ENCODE data around the gene UBALD2. TPM values are rescaled to one million over a fixed set of nuclear protein-coding genes. Genes with fewer than 3 reads are reported as not detected.

Gene UBALD2
- total RNA-seq, 4 donors from 2014 or later = 24.8 to 42.7 (median 35.6) TPM

GRCh38 chr17:76232342-76232741 is 32.8 kb upstream of the UBALD2 start:
- no peaks in the 10 kb centered on the region for H3K9me3 ChIP-seq
- H3K27me3 ChIP-seq = no peaks in the 10 kb centered on the region
- TF ChIP-seq POLR2A (IDR thresholded peaks at IDR 0.05) (no peak), CTCF (IDR thresholded peaks at IDR 0.05) (no peak), POLR2AphosphoS5 (IDR thresholded peaks at IDR 0.05) (no peak), EP300 (IDR thresholded peaks at IDR 0.05) (no peak)
- no peak overlapping the region for H3K27ac ChIP-seq
- no peak for DNase-seq (ENCODE audit: low spot score in 2 of 2)
- H3K4me3 ChIP-seq = no peak overlapping the region
- no peaks in the 10 kb centered on the region for H3K36me3 ChIP-seq
- no peaks in the 10 kb centered on the region for H3K4me1 ChIP-seq
- 61% methylated on average over 2 of the region's 2 CpGs for WGBS

GRCh38 chr17:76233588-76234353 is 31.4 kb upstream of the UBALD2 start:
- H3K9me3 ChIP-seq = no peaks in the 10 kb centered on the region
- H3K27me3 ChIP-seq = peaks cover under 1% of the 10 kb centered on the region
- no peak overlapping the region for H3K27ac ChIP-seq
- 93% methylated on average over 6 of the region's 6 CpGs for WGBS
- DNase-seq (ENCODE audit: low spot score in 2 of 2) = no peak
- H3K4me3 ChIP-seq = no peak overlapping the region
- H3K36me3 ChIP-seq = no peaks in the 10 kb centered on the region
- no peaks in the 10 kb centered on the region for H3K4me1 ChIP-seq
- TF ChIP-seq CTCF (IDR thresholded peaks at IDR 0.05) (no peak), POLR2AphosphoS5 (IDR thresholded peaks at IDR 0.05) (no peak), EP300 (IDR thresholded peaks at IDR 0.05) (no peak), POLR2A (IDR thresholded peaks at IDR 0.05) (no peak)

GRCh38 chr17:76234354-76234679 is 30.8 kb upstream of the UBALD2 start:
- no peaks in the 10 kb centered on the region for H3K36me3 ChIP-seq
- TF ChIP-seq POLR2A (IDR thresholded peaks at IDR 0.05) = no peak
- no peak for TF ChIP-seq POLR2AphosphoS5 (IDR thresholded peaks at IDR 0.05)
- no peak for TF ChIP-seq CTCF (IDR thresholded peaks at IDR 0.05)
- no peak for TF ChIP-seq EP300 (IDR thresholded peaks at IDR 0.05)
- peaks cover 5% of the 10 kb centered on the region for H3K27me3 ChIP-seq
- peaks cover 3% of the 10 kb centered on the region for H3K4me1 ChIP-seq
- no peak for DNase-seq (ENCODE audit: low spot score in 2 of 2)
- 85% methylated on average over 5 of the region's 5 CpGs for WGBS
- no peak overlapping the region for H3K4me3 ChIP-seq
- no peaks in the 10 kb centered on the region for H3K9me3 ChIP-seq
- no peak overlapping the region for H3K27ac ChIP-seq

GRCh38 chr17:76235883-76236282 is 29.3 kb upstream of the UBALD2 start:
- no peak overlapping the region for H3K27ac ChIP-seq
- DNase-seq (ENCODE audit: low spot score in 2 of 2) = no peak
- no peak for TF ChIP-seq CTCF (IDR thresholded peaks at IDR 0.05)
- TF ChIP-seq POLR2AphosphoS5 (IDR thresholded peaks at IDR 0.05) = no peak
- TF ChIP-seq EP300 (IDR thresholded peaks at IDR 0.05) = no peak
- no peak for TF ChIP-seq POLR2A (IDR thresholded peaks at IDR 0.05)
- H3K27me3 ChIP-seq = peaks cover 5% of the 10 kb centered on the region
- peaks cover 13% of the 10 kb centered on the region for H3K4me1 ChIP-seq
- WGBS = 90% methylated on average over 2 of the region's 2 CpGs
- H3K36me3 ChIP-seq = no peaks in the 10 kb centered on the region
- H3K9me3 ChIP-seq = no peaks in the 10 kb centered on the region
- H3K4me3 ChIP-seq = no peak overlapping the region

- no peak overlapping the region for H3K27ac ChIP-seq
- H3K4me3 ChIP-seq = no peak overlapping the region
- H3K36me3 ChIP-seq = no peaks in the 10 kb centered on the region
- peaks cover 20% of the 10 kb centered on the region for H3K4me1 ChIP-seq
- H3K9me3 ChIP-seq = no peaks in the 10 kb centered on the region
- H3K27me3 ChIP-seq = peaks cover 7% of the 10 kb centered on the region
- TF ChIP-seq CTCF (IDR thresholded peaks at IDR 0.05) (no peak), EP300 (IDR thresholded peaks at IDR 0.05) (no peak), POLR2A (IDR thresholded peaks at IDR 0.05) (no peak), POLR2AphosphoS5 (IDR thresholded peaks at IDR 0.05) (no peak)
- no peak for DNase-seq (ENCODE audit: low spot score in 2 of 2)
These were observed 28.5 kb upstream of the UBALD2 start for GRCh38 chr17:76236603-76237002.
